CD4-positive, alpha-beta T cell treated with Interleukin-2 at 100 ng/mL for 4 hours (primary cell): ENCODE results near the gene TNNI3.
"Not testable (repeated sequence)": the region's sequence is repeated elsewhere in the genome, so short reads cannot be mapped to it uniquely, and the experiment has no call there.

Experiments
- DNase-seq: peaks from one replicate; pipeline ENCODE4 v3.0.0-alpha.2; 2020; ENCODE audit warnings: low spot score

Gene TNNI3

GRCh38 chr19:55173186-55173713 is 15.7 kb upstream of the TNNI3 start:
- no peak for DNase-seq

DNA sequence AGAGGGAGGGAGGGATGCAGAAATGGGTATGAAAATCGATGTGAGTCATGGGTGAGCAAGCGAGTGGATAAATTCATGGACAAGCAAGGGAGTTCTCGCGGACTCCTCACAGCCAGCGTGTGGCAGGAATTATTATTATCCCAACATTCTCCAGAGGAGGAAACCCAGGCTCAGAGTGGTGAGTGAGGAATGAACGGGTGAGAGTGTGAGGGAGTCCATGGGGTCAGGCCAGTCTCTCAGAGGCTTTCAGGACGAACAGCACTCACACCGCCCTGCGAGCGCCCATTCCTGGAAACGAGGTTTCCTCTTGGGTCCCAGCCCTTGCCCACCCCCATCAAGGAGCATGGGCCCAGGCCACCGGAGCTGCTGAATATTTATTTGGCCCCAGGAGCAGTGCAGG is 15.2 kb upstream of the TNNI3 start:
- no peak for DNase-seq

DNA sequence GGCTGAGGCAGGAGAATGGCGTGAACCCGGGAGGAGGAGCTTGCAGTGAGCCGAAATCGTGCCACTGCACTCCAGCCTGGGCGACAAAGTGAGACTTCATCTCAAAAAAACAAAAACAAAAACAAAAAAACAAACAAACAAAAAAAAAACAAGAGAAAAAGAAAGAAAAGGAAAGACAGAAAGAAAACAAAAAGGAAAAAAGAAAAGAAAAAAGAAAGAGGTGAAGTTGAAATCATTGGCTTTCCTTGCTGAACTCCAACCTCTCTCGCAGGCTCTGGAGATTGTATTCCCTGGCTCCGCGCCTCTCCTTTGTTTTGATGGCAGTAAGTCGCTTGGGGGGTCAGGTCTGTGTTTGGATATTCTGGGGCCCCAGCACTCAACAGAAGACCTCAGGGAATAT is 14.8 kb upstream of the TNNI3 start:
- not testable (repeated sequence) for DNase-seq

GRCh38 chr19:55171440-55171839 is 13.9 kb upstream of the TNNI3 start:
- no peak for DNase-seq

DNA sequence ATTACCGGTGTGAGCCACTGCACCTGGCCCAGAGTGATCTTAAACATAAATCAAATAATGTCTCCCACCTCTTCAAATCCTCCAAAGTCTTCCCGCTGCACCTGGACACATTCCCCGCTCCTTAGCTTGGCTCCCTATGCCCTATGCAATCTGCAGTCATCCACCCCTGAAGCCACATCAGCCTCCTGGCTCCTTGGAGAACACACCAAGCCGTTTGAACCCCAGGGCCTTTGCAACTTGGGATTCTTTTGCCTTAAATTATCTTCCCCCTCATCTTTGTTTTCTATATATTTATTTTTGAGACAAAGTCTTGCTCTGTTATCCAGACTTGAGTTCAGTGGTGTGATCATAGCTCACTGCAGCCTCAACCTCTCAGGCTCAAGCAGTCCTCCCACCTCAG is 11.6 kb upstream of the TNNI3 start:
- DNase-seq = no peak

- DNase-seq = peak; percentile 75
These were observed 9.2 kb upstream of the TNNI3 start, which contains the start of gene DNAAF3 for GRCh38 chr19:55166530-55167268. DNAAF3 (minus strand) TSS chr19:55166613; CDS start chr19:55166413, 200 bp downstream.

- peak; percentile 46 for DNase-seq
These were observed 8.5 kb upstream of the TNNI3 start for GRCh38 chr19:55165952-55166529.

DNA sequence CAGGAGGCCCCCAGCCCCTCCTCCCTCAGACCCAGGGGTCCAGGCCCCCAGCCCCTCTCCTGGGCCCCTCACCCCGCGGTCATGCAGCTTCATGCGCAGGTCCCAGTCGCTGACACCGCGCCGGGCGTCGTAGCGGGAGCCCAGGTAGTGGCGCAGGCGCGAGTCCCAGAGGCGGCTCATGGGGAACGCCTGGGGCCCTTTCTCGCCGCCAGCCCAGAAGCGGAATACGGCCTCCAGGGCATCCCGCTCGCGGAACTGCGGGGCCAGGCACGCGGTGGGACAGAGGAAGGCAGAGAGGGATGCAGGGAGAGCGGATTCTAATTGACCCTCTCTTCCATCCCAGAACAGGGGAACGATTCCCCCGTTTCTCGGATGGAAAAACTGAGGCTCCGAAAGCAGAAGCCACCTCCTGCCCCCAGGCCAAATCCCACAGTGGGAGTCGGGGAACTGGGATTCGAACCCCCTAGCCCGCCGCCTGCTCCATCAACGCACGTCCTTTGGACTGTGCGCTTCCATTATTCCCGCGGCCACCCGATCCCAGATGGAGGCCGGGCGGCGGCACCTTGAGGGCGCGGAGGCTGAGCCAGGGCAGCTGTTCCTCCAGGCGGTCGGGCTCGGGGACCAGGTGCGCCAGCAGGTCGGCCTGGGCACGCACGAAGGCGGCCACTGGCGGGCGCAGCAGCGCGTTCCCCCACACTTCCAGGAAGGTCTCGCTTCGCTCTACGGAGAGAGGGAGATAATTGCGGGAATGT is 4.2 kb upstream of the TNNI3 start:
- no peak for DNase-seq

DNA sequence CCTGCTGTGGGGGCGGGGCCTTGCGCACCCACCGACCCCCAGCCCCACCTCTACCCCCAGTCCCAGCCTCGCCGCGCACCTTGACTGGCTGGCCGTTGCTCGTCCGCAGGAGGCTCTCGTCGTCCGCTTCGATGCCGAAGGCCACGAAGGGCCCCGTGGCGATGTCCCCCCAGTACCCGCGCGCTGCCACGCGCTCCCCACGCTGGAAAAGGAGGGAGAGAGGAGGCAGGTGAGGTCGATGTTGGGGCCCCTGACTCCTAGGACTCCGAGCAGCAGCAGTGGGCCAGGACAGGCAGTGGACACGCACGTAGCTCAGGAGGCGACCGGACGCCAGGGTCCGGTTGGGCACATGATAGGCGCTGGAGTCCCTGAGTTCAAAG is 3.4 kb upstream of the TNNI3 start:
- DNase-seq = no peak

GRCh38 chr19:55160128-55160985 is 2.8 kb upstream of the TNNI3 start:
- peak; percentile 84 for DNase-seq

DNA sequence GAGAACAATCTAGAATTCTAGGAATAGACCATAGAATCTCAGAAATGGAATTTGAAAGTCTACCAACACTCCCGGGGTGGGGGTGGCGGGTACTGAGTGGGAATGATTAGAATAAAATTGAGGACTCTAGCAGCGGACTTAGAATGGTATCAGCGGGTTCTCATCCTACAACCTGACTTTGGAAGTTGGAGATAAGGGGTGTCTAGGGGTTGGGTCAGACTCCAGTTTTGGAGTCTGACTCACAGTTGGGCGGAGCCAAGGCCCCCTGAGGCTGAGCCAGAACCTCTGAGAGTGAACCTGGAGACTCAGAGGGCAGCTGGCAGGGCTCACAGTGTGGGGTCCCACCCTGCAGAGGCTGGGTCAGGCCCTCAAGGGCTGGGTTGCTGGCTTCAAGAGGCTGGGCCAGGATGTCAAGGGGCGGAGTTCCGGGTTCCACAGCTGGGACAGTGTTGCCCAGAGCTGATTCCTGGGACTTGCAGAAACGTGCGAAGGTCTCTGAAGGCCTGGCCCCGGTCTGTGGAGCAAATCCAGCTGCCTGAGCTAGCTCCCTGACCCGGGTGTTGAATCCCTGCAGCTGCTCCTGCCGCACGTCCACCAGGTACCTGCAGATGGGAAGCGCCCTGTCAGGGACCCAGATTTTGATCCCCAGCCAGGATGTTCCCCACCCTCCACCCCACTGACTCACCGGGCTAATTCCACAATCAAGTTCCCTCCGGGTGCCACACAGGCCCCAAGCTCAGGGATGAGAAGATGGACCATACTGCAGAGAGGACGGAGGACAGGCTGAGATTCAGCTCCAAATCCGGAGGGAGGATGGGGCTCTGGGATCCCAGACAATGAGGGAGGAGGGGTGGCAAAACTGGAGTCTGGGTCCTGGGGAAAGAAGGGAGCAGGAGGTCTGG is 1.6 kb upstream of the TNNI3 start:
- no peak for DNase-seq

DNA sequence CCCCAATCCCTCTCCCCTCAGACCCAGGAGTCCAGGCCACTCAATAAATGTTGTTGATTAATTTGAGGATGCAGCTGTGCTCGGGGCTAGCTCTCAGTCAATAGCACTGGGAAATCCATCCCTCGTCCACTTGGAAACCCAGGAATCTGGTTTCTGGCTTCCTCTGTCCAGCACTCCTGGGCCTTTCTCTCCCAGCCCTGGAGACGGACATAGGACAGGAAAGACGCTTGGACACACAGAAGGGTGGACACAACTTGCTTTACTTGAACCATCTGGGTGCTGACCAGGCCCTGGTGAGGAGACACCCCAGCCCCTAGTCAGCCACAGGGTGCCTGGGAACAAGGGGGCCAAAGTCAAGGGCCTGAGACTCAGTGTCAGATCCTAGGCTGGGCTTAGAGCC is 891 bp upstream of the TNNI3 start:
- DNase-seq = no peak

GRCh38 chr19:55156202-55157063 is 1.1 kb downstream of the TNNI3 start:
- DNase-seq = peak; percentile 6

GRCh38 chr19:55155784-55156183 is 1.7 kb downstream of the TNNI3 start:
- not testable (repeated sequence) for DNase-seq

DNA sequence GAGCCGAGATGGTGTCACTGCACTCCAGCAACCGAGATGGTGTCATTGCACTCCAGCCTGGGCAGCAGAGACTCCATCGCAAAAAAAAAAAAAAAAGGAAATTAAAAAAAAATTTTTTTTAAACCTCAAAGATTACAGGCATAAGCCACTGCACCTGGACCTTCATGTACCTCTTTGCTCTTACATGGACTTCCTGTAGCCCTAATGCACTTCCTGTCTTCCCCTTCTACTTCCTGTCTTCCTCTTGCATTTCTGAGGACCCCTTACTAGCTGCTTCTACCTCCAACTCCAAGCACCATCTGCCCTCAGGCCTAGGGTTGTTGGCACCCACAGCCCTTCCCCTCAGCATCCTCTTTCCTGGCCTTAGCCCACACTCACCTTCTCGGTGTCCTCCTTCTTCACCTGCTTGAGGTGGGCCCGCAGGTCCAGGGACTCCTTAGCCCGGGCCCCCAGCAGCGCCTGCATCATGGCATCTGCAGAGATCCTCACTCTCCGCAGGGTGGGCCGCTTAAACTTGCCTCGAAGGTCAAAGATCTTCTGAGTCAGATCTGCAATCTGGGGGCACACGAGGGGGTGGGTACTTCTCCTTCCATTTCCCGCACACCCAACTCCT is 3.8 kb downstream of the TNNI3 start:
- DNase-seq = no peak

GRCh38 chr19:55152017-55152416 is 5.5 kb downstream of the TNNI3 start:
- no peak for DNase-seq

GRCh38 chr19:55149078-55150003 is 8.2 kb downstream of the TNNI3 start, which contains the start of gene TNNT1:
TNNT1 (minus strand) TSS chr19:55149206; CDS start chr19:55147157, 2,049 bp downstream.
- DNase-seq = no peak
